ENCODE measurements around the gene INSYN2A.

GRCh38 chr10:127146661-127147060, 49.7 kb downstream of the INSYN2A start:
- TF ChIP-seq CTCF (conservative IDR thresholded peaks at IDR 0.05): no peak
- no peak for TF ChIP-seq ZFX (IDR thresholded peaks at IDR 0.05)

All from C4-2B (cell line).